ENCODE measurements around the gene NLRC3. TPM values are rescaled to one million over a fixed set of nuclear protein-coding genes. Genes with fewer than 3 reads are reported as not detected.

Gene NLRC3
- total RNA-seq, 1 donor from 2014 or later, result 5.4 TPM

DNA sequence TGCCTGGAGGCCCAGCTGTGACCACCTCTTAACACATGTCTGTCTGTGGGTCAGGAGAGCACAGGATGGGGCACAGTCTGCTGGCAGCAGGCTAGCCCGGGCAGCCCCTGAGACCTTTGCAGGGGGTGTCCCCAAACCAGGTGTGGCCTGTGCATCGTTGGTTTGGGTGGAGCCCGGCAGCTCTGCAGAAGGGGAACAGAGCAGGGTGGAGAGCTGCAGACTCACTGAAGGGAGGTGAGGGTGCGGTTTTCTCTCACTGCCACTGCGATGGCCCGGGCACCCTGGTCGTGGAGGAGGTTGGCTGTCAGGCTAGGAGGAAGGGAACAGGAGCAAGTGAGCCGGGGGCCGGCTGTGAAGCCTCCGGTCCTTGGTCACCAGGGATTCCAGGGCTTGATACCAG lies 28.8 kb downstream of the NLRC3 start:
- no peak for DNase-seq (ENCODE audit: low read depth in 2 of 2)

DNA sequence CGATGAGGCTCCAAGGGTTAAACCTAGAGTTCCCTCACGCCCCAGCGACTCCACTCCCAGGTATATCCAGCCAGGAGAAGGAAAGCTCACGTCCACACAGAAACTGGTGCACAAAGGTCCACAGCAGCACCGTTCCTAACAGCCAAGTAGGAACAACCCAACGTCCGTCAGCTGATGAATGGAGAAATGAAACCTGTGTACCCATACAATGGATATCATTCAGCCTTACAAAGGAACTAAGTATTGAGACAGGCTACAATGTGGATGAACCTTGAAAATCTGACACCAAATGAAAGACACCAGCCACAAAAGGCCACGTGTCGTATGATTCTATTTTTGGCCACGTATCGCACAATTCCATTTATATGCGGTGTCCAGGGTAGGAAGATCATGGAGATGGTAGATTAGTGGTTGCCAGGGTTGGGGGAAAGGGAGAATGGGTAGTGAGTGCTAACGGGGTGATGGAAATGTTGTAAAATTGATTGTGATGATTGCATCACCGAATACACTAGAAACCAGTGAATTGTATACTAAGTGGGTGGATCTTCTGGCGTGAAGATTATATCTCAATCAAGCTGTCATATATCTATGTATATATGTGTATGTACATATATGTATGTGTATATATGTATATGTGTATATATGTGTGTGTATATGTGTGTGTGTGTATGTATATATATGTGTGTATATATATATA lies 30.1 kb downstream of the NLRC3 start:
- no peak for DNase-seq (ENCODE audit: low read depth in 2 of 2)

- no peak for DNase-seq (ENCODE audit: low read depth in 2 of 2)
Measured at GRCh38 chr16:3542601-3543373, 34.4 kb downstream of the NLRC3 start.

DNA sequence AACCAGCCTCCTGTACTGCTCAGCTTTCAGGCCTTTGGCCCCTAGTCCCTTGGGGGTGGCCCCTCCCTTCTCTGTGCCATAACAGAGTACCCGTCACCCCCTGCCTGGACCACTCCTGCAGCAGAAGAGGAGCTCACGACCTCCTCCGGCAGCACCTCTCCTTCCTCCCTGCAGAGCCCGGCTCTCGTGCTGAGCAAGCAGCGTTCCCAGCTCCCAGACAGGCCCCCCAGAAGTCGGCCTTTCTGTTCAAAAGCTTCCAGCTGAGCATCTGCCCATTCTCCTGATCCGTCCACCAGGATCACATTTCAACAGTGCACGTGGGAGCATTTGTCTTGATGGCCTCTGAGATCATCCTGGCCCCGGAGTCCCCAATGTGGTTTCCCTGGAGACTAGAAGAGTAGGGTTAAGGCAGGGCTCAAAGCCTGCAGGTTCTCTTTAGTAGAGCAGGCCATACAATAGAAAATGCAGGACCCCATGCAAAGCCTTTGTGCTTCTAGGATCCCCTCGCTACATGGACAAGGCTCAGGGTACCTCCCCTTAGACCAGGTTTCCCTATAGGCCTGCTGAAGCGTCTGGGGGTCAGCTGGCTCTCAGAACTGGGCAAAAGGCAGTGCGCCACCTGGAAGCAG lies 35.6 kb downstream of the NLRC3 start:
- no peak for DNase-seq (ENCODE audit: low read depth in 2 of 2)

GRCh38 chr16:3538222-3538621 lies 39.0 kb downstream of the NLRC3 start:
- DNase-seq (ENCODE audit: low read depth in 2 of 2), result no peak

DNA sequence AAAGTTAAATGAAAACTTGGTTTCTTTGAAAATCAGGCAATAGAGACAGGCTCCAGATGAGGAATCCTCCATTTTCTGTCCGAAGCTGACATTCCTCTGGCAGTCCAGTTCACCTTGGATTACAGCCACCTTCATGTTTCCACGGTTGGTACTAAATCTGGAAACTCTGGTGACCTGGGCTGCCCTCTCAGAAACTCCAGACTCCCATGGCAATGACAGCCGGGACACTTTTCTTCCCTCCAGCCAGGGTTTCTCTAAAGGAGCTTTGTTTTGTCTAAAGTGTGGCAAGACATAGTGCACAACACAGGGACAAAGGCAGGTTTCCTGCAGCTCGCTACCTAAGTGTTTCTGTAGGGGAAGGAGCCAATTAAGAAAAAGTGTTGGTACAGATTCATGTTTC lies 40.4 kb downstream of the NLRC3 start:
- no peak for DNase-seq (ENCODE audit: low read depth in 2 of 2)

- DNase-seq (ENCODE audit: low read depth in 2 of 2), result no peak
Measured at GRCh38 chr16:3536271-3536731, 40.9 kb downstream of the NLRC3 start.

DNA sequence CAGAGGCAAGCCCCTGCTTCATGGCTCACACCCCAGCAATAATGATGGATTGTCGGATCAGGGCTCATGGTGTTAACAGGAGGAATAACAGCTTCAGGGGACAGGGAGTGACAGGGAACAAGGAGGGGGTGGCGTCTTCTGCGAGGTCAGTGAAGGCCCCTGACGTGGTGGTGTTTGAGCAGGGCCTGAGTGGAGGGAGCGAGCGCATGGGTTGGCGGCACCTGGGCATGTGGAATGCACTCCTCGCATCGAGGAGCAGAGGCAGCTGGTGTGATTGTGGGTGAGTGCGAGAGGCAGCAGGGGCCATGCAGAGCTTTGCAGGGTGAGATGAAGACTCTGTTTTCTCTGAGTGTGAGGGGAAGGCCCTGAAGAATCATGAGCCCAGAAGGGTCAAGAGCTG lies 43.1 kb downstream of the NLRC3 start:
- DNase-seq (ENCODE audit: low read depth in 2 of 2), result no peak

GRCh38 chr16:3532741-3533140 lies 44.5 kb downstream of the NLRC3 start:
- DNase-seq (ENCODE audit: low read depth in 2 of 2), result no peak

DNA sequence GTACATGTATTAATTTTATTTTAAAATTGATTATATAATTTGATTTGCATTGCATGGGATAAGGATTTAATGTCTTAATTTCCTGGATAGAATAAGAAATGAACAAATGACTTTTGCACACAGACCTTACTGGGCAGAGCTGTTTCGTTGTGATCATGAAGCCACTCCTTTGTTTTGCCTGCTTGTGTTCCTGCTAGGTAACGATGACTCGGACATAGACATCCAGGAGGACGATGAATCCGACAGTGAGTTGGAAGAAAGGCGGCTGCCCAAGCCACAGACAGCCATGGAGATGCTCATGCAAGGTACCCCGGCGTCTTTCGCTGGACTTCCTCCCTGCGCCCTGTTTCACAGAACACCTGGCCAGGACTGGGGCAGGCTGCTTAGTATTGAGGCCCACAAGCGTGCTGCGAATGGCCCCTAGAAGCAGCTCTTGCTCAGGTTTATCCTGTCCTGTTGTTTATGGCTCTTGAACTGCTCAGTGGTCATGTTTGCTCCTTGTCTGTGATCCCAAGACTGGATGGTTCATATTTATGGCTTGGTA lies 46.8 kb downstream of the NLRC3 start:
- DNase-seq (ENCODE audit: low read depth in 2 of 2), result no peak

DNA sequence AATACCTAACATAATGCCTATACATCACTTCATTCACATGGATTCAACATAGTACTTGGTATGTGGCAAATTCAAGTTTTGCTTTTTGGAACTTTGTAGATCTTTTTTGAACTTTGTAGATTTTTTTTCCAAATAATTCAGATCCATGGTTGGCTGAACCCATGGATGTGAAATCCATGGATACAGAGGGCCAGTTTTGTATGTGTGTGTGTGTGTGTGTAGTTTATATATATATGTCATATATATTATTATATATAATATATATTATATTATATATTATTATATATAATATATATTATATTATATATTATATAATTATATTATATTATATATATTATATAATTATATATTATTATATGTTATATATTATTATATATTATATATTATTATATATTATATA lies 48.0 kb downstream of the NLRC3 start:
- no peak for DNase-seq (ENCODE audit: low read depth in 2 of 2)

GRCh38 chr16:3528406-3528805 lies 48.8 kb downstream of the NLRC3 start:
- DNase-seq (ENCODE audit: low read depth in 2 of 2), result no peak

DNA sequence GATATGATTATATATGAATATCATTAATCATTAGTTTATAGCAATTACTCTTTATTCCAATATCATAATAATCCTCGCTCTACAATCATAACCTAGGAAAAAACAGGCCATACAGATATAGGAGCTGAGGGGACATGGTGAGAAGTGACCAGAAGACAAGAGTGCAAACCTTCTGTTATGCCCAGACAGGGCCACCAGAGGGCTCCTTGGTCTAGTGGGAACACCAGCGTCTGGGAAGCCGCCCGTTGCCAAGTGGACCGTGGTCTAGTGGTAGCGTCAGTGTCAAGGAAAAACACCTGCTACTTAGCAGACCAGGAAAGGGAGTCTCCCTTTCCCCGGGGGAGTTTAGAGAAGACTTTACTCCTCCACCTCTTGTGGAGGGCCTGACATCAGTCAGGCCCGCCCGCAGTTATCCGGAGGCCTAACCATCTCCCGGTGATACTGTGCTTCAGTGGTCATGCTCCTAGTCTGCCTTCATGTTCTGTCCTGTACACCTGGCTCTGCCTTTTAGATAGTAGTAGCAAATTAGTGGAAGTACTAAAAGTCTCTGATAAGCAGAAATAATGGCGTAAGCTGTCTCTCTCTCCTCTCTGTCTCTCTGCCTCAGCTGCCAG lies 49.9 kb downstream of the NLRC3 start:
- DNase-seq (ENCODE audit: low read depth in 2 of 2), result peak; percentile 31 to 72

GRCh38 chr16:3525951-3526350 lies 51.3 kb downstream of the NLRC3 start:
- DNase-seq (ENCODE audit: low read depth in 2 of 2), result no peak

- no peak for DNase-seq (ENCODE audit: low read depth in 2 of 2)
Measured at GRCh38 chr16:3523281-3523680, 53.9 kb downstream of the NLRC3 start.

- DNase-seq (ENCODE audit: low read depth in 2 of 2), result no peak
Measured at GRCh38 chr16:3520841-3521240, 56.4 kb downstream of the NLRC3 start.

- no peak for DNase-seq (ENCODE audit: low read depth in 2 of 2)
Measured at GRCh38 chr16:3520413-3520812, 56.8 kb downstream of the NLRC3 start.

- no peak for DNase-seq (ENCODE audit: low read depth in 2 of 2)
Measured at GRCh38 chr16:3519581-3519980, 57.6 kb downstream of the NLRC3 start.

DNA sequence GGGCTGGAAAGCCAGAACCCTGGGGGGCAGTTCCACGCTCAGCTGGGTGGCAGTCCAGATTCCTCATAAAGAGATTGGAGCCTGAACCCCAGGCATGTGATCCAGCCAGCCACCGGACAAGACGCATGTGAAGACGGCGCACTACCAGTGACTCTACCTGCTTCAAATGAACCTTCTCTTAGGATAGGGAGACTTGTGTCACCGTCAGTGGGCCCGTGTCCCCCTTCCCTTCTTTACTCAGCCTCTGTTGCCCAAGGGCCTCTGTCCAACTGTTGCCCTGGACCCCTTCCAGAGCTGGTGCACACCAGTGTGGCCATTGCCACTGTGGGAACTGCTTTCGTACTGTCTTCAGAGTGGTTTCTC lies 58.2 kb downstream of the NLRC3 start:
- no peak for DNase-seq (ENCODE audit: low read depth in 2 of 2)

DNA sequence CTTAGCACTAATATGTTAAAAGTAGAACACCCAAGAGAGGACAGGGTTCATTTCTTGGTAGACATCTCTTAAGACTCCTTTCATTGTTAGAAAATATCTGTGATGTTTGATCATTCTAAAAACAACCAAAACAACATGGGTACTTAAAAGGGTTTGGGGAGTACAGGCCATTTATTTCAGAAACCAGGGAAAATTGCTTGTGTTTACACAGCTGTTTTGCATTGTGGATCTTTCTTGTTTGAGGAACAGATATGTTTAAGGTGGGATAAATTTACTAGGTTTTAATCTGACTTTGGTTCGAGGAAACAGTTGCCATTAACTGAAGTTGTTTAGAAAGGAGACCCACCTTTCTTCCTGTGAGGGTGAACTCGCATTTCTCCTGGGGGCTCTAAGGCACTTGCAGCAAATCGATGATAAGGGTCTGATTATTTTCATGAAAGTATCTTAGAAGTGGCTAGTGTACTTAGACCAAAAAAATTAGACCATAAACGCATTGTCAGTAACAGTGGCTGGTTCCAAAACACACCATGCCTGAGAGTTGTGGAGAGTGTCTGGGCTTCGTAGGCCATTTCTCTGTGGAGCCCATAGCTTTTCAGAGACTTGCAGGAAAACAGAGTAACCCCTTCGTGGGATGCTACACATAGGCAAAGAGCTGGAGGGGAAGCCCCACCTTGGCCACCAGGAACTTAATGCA lies 58.8 kb downstream of the NLRC3 start:
- DNase-seq (ENCODE audit: low read depth in 2 of 2), result no peak

DNA sequence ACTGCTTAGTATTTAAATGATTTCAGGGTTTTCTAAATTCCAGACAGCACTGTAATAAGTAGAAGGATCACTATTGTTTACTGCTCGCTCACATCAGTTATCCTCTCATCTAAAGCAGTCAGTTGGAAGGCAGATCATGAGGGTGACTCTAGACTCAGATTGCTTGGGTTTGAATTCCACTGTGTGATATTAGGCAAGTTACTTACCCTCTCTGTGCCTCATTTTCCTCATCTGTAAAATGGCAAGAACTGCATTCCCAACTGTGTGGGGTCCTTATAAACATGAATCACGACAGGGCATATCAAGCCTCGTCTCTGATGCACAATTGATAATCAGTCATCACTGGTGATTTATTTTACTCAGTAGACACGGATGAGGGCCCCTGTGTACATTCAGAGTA lies 61.3 kb downstream of the NLRC3 start:
- DNase-seq (ENCODE audit: low read depth in 2 of 2), result no peak
